Activated naive CD8-positive, alpha-beta T cell treated with anti-CD3 and anti-CD28 coated beads, Interleukin-2, amount 50 U/mL, for 24 hours (primary cell): ENCODE results near the gene MTHFD1L.

Experiments
- ATAC-seq: fragments of 150-1000 bp; cut with Tn5 transposase; one replicate; pipeline ENCODE4 v1.10.0; 2021
- DNase-seq: peaks from one replicate; pipeline ENCODE4 v3.0.0; 2021
- H3K27ac Mint-ChIP-seq: one replicate; pipeline ENCODE4 v1.8.0; 2021; ENCODE audit warnings: mild to moderate bottlenecking, mixed read lengths
- H3K27me3 Mint-ChIP-seq: one replicate; pipeline ENCODE4 v1.8.0; 2021; ENCODE audit warnings: mixed read lengths
- H3K36me3 Mint-ChIP-seq: one replicate; pipeline ENCODE4 v1.8.0; 2021; ENCODE audit warnings: low read depth, mixed read lengths
- H3K4me1 Mint-ChIP-seq: one replicate; pipeline ENCODE4 v1.8.0; 2021; ENCODE audit warnings: mixed read lengths
- H3K4me3 Mint-ChIP-seq: one replicate; pipeline ENCODE4 v1.8.0; 2021; ENCODE audit warnings: mild to moderate bottlenecking, moderate library complexity, mixed read lengths
- H3K9me3 Mint-ChIP-seq: one replicate; pipeline ENCODE4 v1.8.0; 2021; ENCODE audit warnings: mixed read lengths

The MTHFD1L gene

GRCh38 chr6:151063842-151064647 lies 198.5 kb downstream of the MTHFD1L start:
- H3K4me1 Mint-ChIP-seq: no peaks in the 10 kb centered on the region
- H3K27ac Mint-ChIP-seq: no peak overlapping the region
- ATAC-seq: no peak
- DNase-seq: no peak
- H3K9me3 Mint-ChIP-seq: no peaks in the 10 kb centered on the region
- H3K36me3 Mint-ChIP-seq: peaks cover 23% of the 10 kb centered on the region
- H3K27me3 Mint-ChIP-seq: no peaks in the 10 kb centered on the region
- no peak overlapping the region for H3K4me3 Mint-ChIP-seq

- Mint-ChIP-seq H3K4me3 (no peak overlapping the region), H3K27ac (no peak overlapping the region), H3K27me3 (no peaks in the 10 kb centered on the region), H3K9me3 (no peaks in the 10 kb centered on the region), H3K36me3 (peaks cover 32% of the 10 kb centered on the region), H3K4me1 (no peaks in the 10 kb centered on the region)
- ATAC-seq (no peak), DNase-seq (no peak)
Measured at GRCh38 chr6:151065027-151065815, 199.7 kb downstream of the MTHFD1L start.

GRCh38 chr6:151067684-151068596 lies 202.4 kb downstream of the MTHFD1L start:
- no peak for DNase-seq
- no peak overlapping the region for H3K4me3 Mint-ChIP-seq
- H3K27me3 Mint-ChIP-seq: no peaks in the 10 kb centered on the region
- H3K4me1 Mint-ChIP-seq: no peaks in the 10 kb centered on the region
- peaks cover 9% of the 10 kb centered on the region for H3K9me3 Mint-ChIP-seq
- no peak overlapping the region for H3K27ac Mint-ChIP-seq
- no peak for ATAC-seq
- H3K36me3 Mint-ChIP-seq: peaks cover 42% of the 10 kb centered on the region

- peaks cover 18% of the 10 kb centered on the region for H3K9me3 Mint-ChIP-seq
- H3K27ac Mint-ChIP-seq: no peak overlapping the region
- ATAC-seq (no peak), DNase-seq (no peak)
- H3K36me3 Mint-ChIP-seq: peaks cover 50% of the 10 kb centered on the region
- H3K27me3 Mint-ChIP-seq: no peaks in the 10 kb centered on the region
- H3K4me1 Mint-ChIP-seq: no peaks in the 10 kb centered on the region
- no peak overlapping the region for H3K4me3 Mint-ChIP-seq
Measured at GRCh38 chr6:151068761-151069312, 203.3 kb downstream of the MTHFD1L start.

- no peak for ATAC-seq
- Mint-ChIP-seq H3K4me1 (no peaks in the 10 kb centered on the region), H3K4me3 (no peak overlapping the region), H3K36me3 (peaks cover 58% of the 10 kb centered on the region), H3K9me3 (peaks cover 18% of the 10 kb centered on the region), H3K27me3 (no peaks in the 10 kb centered on the region), H3K27ac (no peak overlapping the region)
- DNase-seq: no peak
Measured at GRCh38 chr6:151069641-151070040, 204.1 kb downstream of the MTHFD1L start.

- DNase-seq: no peak
- H3K4me1 Mint-ChIP-seq: no peaks in the 10 kb centered on the region
- no peak overlapping the region for H3K27ac Mint-ChIP-seq
- peaks cover 65% of the 10 kb centered on the region for H3K36me3 Mint-ChIP-seq
- H3K9me3 Mint-ChIP-seq: peaks cover 26% of the 10 kb centered on the region
- no peak overlapping the region for H3K4me3 Mint-ChIP-seq
- no peak for ATAC-seq
- no peaks in the 10 kb centered on the region for H3K27me3 Mint-ChIP-seq
Measured at GRCh38 chr6:151070631-151071051, 205.1 kb downstream of the MTHFD1L start.

- Mint-ChIP-seq H3K27me3 (no peaks in the 10 kb centered on the region), H3K27ac (no peak overlapping the region), H3K9me3 (peaks cover 28% of the 10 kb centered on the region), H3K4me1 (no peaks in the 10 kb centered on the region), H3K36me3 (peaks cover 66% of the 10 kb centered on the region), H3K4me3 (no peak overlapping the region)
- no peak for ATAC-seq
- DNase-seq: no peak
Measured at GRCh38 chr6:151071295-151071694, 205.8 kb downstream of the MTHFD1L start.

- Mint-ChIP-seq H3K27me3 (no peaks in the 10 kb centered on the region), H3K4me1 (no peaks in the 10 kb centered on the region), H3K36me3 (peaks cover 70% of the 10 kb centered on the region), H3K27ac (no peak overlapping the region), H3K9me3 (peaks cover 32% of the 10 kb centered on the region), H3K4me3 (no peak overlapping the region)
- ATAC-seq (no peak), DNase-seq (no peak)
Measured at GRCh38 chr6:151073146-151073545, 207.6 kb downstream of the MTHFD1L start.

- H3K27ac Mint-ChIP-seq: no peak overlapping the region
- H3K36me3 Mint-ChIP-seq: peaks cover 67% of the 10 kb centered on the region
Measured at GRCh38 chr6:151073701-151074100, 208.2 kb downstream of the MTHFD1L start.

GRCh38 chr6:151075005-151075404 lies 209.5 kb downstream of the MTHFD1L start:
- peaks cover 32% of the 10 kb centered on the region for H3K9me3 Mint-ChIP-seq
- H3K4me3 Mint-ChIP-seq: no peak overlapping the region
- peaks cover 63% of the 10 kb centered on the region for H3K36me3 Mint-ChIP-seq
- no peaks in the 10 kb centered on the region for H3K4me1 Mint-ChIP-seq
- DNase-seq (no peak), ATAC-seq (no peak)
- no peaks in the 10 kb centered on the region for H3K27me3 Mint-ChIP-seq
- H3K27ac Mint-ChIP-seq: no peak overlapping the region

More at GRCh38 chr6:151073701-151074100, 208.2 kb downstream of the MTHFD1L start:
- Mint-ChIP-seq H3K9me3 (peaks cover 32% of the 10 kb centered on the region), H3K4me3 (no peak overlapping the region), H3K4me1 (no peaks in the 10 kb centered on the region), H3K27me3 (no peaks in the 10 kb centered on the region)
- ATAC-seq (no peak), DNase-seq (no peak)

GRCh38 chr6:151075527-151075926 lies 210.0 kb downstream of the MTHFD1L start:
- no peak overlapping the region for H3K27ac Mint-ChIP-seq
- DNase-seq: no peak
- H3K36me3 Mint-ChIP-seq: peaks cover 59% of the 10 kb centered on the region

GRCh38 chr6:151075930-151076555 lies 210.5 kb downstream of the MTHFD1L start:
- H3K27ac Mint-ChIP-seq: no peak overlapping the region
- ATAC-seq: no peak

More at GRCh38 chr6:151075527-151075926, 210.0 kb downstream of the MTHFD1L start:
- peaks cover 32% of the 10 kb centered on the region for H3K9me3 Mint-ChIP-seq
- H3K27me3 Mint-ChIP-seq: no peaks in the 10 kb centered on the region
- no peak overlapping the region for H3K4me3 Mint-ChIP-seq
- no peaks in the 10 kb centered on the region for H3K4me1 Mint-ChIP-seq
- ATAC-seq: no peak

GRCh38 chr6:151078655-151079054 lies 213.2 kb downstream of the MTHFD1L start:
- Mint-ChIP-seq H3K4me1 (no peaks in the 10 kb centered on the region), H3K4me3 (no peak overlapping the region), H3K27me3 (no peaks in the 10 kb centered on the region), H3K27ac (no peak overlapping the region), H3K9me3 (peaks cover 16% of the 10 kb centered on the region), H3K36me3 (peaks cover 43% of the 10 kb centered on the region)
- DNase-seq (no peak), ATAC-seq (no peak)

More at GRCh38 chr6:151075930-151076555, 210.5 kb downstream of the MTHFD1L start:
- DNase-seq: no peak
- H3K4me1 Mint-ChIP-seq: no peaks in the 10 kb centered on the region
- H3K36me3 Mint-ChIP-seq: peaks cover 56% of the 10 kb centered on the region
- H3K9me3 Mint-ChIP-seq: peaks cover 30% of the 10 kb centered on the region
- H3K4me3 Mint-ChIP-seq: no peak overlapping the region
- no peaks in the 10 kb centered on the region for H3K27me3 Mint-ChIP-seq
